Fibroblast of the aortic adventitia (primary cell): Measurements from ENCODE around the gene GSG1L2. TPM values are rescaled to one million over a fixed set of nuclear protein-coding genes. Genes with fewer than 3 reads are reported as not detected.

Experiments
- DNase-seq: peaks from one replicate; pipeline ENCODE4 v3.0.0-alpha.2; 2010; ENCODE audit warnings: low read depth
- H3K4me3 ChIP-seq: 2 replicates; pipeline ENCODE4 v1.5.1; 2011; ENCODE audit warnings: low read depth, mild to moderate bottlenecking, control low read depth, low read length, moderate library complexity
- CTCF ChIP-seq: IDR thresholded peaks from 2 replicates; pipeline ENCODE4 v1.5.1; 2011; ENCODE audit warnings: mild to moderate bottlenecking, low read length, control low read depth, inconsistent platforms; ENCODE audit not compliant: insufficient read depth
- total RNA-seq: library from RNA; depleted of rRNA; stranded (reverse); fragments of >200 nt; gene quantifications from 2 replicates; pipeline ENCODE4 v1.2.3, GENCODE V29; 2012; ENCODE audit warnings: low replicate concordance

The GSG1L2 gene
- total RNA-seq, 1 donor = not detected

GRCh38 chr17:9842057-9842758 is 20.3 kb upstream of the GSG1L2 start:
- peak; percentile 7 for DNase-seq
- no peak for TF ChIP-seq CTCF
- H3K4me3 ChIP-seq = no peak overlapping the region

GRCh38 chr17:9839433-9839832 is 17.6 kb upstream of the GSG1L2 start:
- no peak for TF ChIP-seq CTCF
- H3K4me3 ChIP-seq = no peak overlapping the region
- no peak for DNase-seq

GRCh38 chr17:9837551-9838471 is 15.9 kb upstream of the GSG1L2 start:
- no peak for TF ChIP-seq CTCF
- no peak overlapping the region for H3K4me3 ChIP-seq
- peak; percentile 37 for DNase-seq

GRCh38 chr17:9833922-9834321 is 12.0 kb upstream of the GSG1L2 start:
- DNase-seq = no peak
- TF ChIP-seq CTCF = no peak
- no peak overlapping the region for H3K4me3 ChIP-seq

GRCh38 chr17:9830711-9831110 is 8.8 kb upstream of the GSG1L2 start:
- no peak for TF ChIP-seq CTCF
- DNase-seq = no peak
- H3K4me3 ChIP-seq = no peak overlapping the region

- no peak for TF ChIP-seq CTCF
- no peak for DNase-seq
- H3K4me3 ChIP-seq = no peak overlapping the region
Observed at GRCh38 chr17:9829343-9829742, 7.5 kb upstream of the GSG1L2 start.
